Glutamatergic neuron (in vitro differentiated cells): ENCODE measurements around the gene TLR9. TPM values are rescaled to one million over a fixed set of nuclear protein-coding genes. Genes with fewer than 3 reads are reported as not detected.
A peak's percentile ranks its signal among the peaks of the same experiment; 100 is the strongest.
"Not testable (repeated sequence)": the region's sequence is repeated elsewhere in the genome, so short reads cannot be mapped to it uniquely, and the experiment has no call there.

Experiments
- DNase-seq: peaks from one replicate; pipeline ENCODE4 v3.0.0; 2022
- H3K27ac Mint-ChIP-seq: one replicate; pipeline ENCODE4 v1.8.0; 2020; ENCODE audit warnings: mild to moderate bottlenecking, mixed read lengths, inconsistent platforms; ENCODE audit not compliant: unreplicated experiment
- H3K27me3 Mint-ChIP-seq: one replicate; pipeline ENCODE4 v1.8.0; 2020; ENCODE audit warnings: mild to moderate bottlenecking, moderate library complexity, mixed read lengths, inconsistent platforms; ENCODE audit not compliant: unreplicated experiment
- H3K36me3 Mint-ChIP-seq: one replicate; pipeline ENCODE4 v1.8.0; 2020; ENCODE audit warnings: mild to moderate bottlenecking, mixed read lengths, inconsistent platforms; ENCODE audit not compliant: unreplicated experiment
- H3K4me1 Mint-ChIP-seq: one replicate; pipeline ENCODE4 v1.8.0; 2020; ENCODE audit warnings: mild to moderate bottlenecking, low read depth, mixed read lengths, inconsistent platforms; ENCODE audit not compliant: unreplicated experiment
- H3K4me3 Mint-ChIP-seq: one replicate; pipeline ENCODE4 v1.8.0; 2020; ENCODE audit warnings: mild to moderate bottlenecking, mixed read lengths, inconsistent platforms; ENCODE audit not compliant: unreplicated experiment
- H3K9me3 Mint-ChIP-seq: one replicate; pipeline ENCODE4 v1.8.0; 2020; ENCODE audit warnings: mild to moderate bottlenecking, moderate library complexity, mixed read lengths, inconsistent platforms; ENCODE audit not compliant: unreplicated experiment
- total RNA-seq: library from RNA; stranded (reverse); fragmentation: NEBNext Ultra II Directional; extraction: Animal tissue kit (Norgen Biotek cat#: 25700); gene quantifications from one replicate; pipeline ENCODE4 v1.2.1, GENCODE V29; 2021; ENCODE audit not compliant: unreplicated experiment
- TF ChIP-seq, protein P1 (sequence below): fragments of 200-600 bp; sonication (generic); IDR thresholded peaks from one replicate; pipeline ENCODE4 v1.5.0; 2021; ENCODE audit not compliant: partially characterized antibody, unreplicated experiment

The TLR9 gene
- total RNA-seq, 1 donor from 2014 or later, result 0.37 TPM

DNA sequence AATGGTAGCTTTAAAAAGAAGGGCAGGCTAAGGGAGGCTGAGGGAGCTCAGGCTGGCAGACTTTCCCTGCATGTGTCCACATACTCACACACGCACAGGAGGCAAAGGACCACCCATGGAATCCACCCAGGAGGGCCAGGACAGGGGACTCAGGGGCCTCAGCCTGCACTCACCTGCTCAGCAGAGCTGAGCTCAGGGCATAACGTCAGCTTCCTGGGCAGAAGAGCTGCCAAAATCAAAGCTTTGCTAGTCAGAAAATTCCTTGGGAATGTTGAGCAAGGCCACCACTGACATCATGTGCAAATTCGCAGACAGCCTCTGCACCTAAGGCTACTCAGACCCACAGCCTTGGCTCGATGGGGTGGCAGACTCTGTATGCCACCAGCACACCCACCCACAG lies 43.9 kb downstream of the TLR9 start:
- TF ChIP-seq, protein P1, sequence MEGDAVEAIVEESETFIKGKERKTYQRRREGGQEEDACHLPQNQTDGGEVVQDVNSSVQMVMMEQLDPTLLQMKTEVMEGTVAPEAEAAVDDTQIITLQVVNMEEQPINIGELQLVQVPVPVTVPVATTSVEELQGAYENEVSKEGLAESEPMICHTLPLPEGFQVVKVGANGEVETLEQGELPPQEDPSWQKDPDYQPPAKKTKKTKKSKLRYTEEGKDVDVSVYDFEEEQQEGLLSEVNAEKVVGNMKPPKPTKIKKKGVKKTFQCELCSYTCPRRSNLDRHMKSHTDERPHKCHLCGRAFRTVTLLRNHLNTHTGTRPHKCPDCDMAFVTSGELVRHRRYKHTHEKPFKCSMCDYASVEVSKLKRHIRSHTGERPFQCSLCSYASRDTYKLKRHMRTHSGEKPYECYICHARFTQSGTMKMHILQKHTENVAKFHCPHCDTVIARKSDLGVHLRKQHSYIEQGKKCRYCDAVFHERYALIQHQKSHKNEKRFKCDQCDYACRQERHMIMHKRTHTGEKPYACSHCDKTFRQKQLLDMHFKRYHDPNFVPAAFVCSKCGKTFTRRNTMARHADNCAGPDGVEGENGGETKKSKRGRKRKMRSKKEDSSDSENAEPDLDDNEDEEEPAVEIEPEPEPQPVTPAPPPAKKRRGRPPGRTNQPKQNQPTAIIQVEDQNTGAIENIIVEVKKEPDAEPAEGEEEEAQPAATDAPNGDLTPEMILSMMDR, result no peak
- Mint-ChIP-seq H3K27ac (no peak overlapping the region), H3K9me3 (peaks cover 4% of the 10 kb centered on the region), H3K36me3 (no peaks in the 10 kb centered on the region), H3K4me3 (no peak overlapping the region), H3K4me1 (peaks cover 3% of the 10 kb centered on the region), H3K27me3 (no peaks in the 10 kb centered on the region)
- DNase-seq, result no peak

DNA sequence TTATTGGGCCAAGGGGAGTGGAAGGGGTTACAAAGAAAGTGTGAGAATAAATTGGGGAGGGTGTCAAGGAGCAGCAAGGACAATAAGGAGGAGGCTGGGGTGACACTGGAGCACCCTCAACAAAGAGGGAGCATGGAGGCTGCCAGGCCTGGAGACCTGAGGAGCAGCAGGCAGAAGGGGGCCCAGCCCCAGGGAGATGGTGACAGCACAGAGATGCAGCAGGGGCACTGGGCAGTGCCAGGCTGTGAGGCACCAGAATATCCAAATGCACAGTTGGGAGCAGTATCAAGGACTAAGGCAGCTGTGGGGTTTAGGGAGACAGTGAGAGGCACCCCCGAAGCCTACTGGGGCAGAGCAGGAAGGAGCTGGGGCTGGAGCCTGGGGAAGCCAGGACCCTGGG lies 46.9 kb downstream of the TLR9 start:
- no peak for DNase-seq
- H3K27ac Mint-ChIP-seq, result no peak overlapping the region

DNA sequence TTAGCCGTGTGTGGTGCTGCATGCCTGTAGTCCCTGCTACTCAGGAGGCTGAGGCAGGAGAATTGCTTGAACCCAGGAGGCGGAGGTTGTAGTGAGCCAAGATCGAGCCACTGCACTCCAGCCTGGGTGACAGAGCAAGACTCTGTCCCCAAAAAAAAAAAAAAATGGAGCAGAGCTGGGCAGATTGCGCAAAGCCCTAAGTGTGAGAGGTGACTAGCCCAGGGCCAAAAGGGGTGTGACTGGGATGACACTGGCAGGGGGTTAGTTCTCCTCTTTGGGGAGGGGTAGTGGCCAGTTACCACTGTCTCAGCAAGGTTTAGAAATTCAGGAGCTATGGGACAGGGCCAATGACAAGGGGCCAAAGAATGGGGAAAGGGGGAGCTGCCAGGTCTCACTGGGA lies 47.3 kb downstream of the TLR9 start:
- H3K27ac Mint-ChIP-seq, DNase-seq, H3K4me3 Mint-ChIP-seq, H3K4me1 Mint-ChIP-seq, H3K27me3 Mint-ChIP-seq, H3K9me3 Mint-ChIP-seq, H3K36me3 Mint-ChIP-seq: not testable (repeated sequence)

More for the DNA sequence above, 46.9 kb downstream of the TLR9 start:
- TF ChIP-seq, protein P1, result no peak
- Mint-ChIP-seq H3K9me3 (peaks cover 3% of the 10 kb centered on the region), H3K27me3 (peaks cover 4% of the 10 kb centered on the region), H3K4me1 (peaks cover 3% of the 10 kb centered on the region), H3K36me3 (no peaks in the 10 kb centered on the region), H3K4me3 (no peak overlapping the region)

DNA sequence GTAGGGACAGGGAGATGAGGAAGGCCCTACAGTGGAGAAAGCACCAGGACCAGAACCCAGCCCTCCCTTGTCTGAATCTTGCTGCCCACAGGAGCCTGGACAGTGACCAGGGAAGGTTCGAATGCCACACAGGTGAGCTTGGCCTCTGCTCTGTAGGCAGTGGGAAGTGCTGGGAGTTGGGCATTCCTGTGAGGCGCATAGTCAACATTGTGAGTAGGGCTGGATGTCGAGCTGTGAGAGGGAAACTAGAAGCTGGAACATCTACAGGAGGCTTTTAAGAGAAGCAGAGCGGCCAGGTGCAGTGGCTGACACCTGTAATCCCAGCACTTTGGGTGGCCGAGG lies 47.8 kb downstream of the TLR9 start:
- H3K9me3 Mint-ChIP-seq, result peaks cover 3% of the 10 kb centered on the region
- no peak overlapping the region for H3K27ac Mint-ChIP-seq
- no peaks in the 10 kb centered on the region for H3K36me3 Mint-ChIP-seq
- H3K4me3 Mint-ChIP-seq, result no peak overlapping the region
- peaks cover 3% of the 10 kb centered on the region for H3K4me1 Mint-ChIP-seq
- no peak for DNase-seq
- peaks cover 4% of the 10 kb centered on the region for H3K27me3 Mint-ChIP-seq
- TF ChIP-seq, protein P1, result no peak

DNA sequence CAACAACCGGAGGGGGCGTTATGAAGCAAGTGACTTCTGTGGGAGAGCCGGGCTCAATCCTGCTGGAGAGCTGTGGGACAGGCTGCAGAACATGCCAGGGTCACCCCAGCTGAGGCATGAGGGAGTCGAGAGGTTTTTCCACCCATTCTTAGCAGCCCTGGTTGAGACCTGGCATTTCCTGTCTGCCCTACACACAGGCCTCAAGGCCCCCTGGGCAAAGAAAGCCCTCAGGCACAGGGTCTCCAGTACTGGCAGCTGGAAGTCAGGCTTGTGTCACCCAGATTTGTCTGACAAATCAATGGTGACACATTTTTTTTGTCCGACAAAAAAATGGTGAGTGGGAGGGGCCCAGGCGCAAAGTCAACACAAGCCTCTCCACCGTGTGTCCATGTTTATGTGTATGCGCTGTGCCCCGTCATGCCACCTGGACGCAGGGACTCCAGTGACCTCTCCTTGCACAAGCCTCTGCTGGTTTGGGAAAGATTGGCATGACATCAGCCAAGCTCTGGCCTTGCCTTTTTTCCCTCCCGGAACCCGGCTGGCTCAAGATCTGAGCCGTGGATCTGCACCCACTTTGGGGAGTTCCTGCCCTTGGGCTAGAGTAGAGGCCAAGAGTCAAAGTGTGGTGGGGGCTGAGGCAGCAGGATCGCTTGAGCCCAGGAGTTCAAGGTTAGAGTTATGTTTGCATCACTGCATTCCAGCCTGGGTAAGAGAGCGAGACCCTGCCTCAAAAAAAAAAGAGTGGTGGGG lies 48.3 kb downstream of the TLR9 start:
- Mint-ChIP-seq H3K9me3 (peaks cover 3% of the 10 kb centered on the region), H3K4me1 (peaks cover 3% of the 10 kb centered on the region), H3K27ac (peak overlapping the region; percentile 34), H3K27me3 (peaks cover 4% of the 10 kb centered on the region), H3K36me3 (no peaks in the 10 kb centered on the region), H3K4me3 (no peak overlapping the region)
- TF ChIP-seq, protein P1, result no peak
- DNase-seq, result no peak
